ENCODE results near the gene DMXL1.

GRCh38 chr5:119054101-119054500, 16.8 kb upstream of the DMXL1 start:
- no peak for TF ChIP-seq MYC (IDR thresholded peaks at IDR 0.05; ENCODE audit: low read depth, low read length)
- TF ChIP-seq, protein P1, sequence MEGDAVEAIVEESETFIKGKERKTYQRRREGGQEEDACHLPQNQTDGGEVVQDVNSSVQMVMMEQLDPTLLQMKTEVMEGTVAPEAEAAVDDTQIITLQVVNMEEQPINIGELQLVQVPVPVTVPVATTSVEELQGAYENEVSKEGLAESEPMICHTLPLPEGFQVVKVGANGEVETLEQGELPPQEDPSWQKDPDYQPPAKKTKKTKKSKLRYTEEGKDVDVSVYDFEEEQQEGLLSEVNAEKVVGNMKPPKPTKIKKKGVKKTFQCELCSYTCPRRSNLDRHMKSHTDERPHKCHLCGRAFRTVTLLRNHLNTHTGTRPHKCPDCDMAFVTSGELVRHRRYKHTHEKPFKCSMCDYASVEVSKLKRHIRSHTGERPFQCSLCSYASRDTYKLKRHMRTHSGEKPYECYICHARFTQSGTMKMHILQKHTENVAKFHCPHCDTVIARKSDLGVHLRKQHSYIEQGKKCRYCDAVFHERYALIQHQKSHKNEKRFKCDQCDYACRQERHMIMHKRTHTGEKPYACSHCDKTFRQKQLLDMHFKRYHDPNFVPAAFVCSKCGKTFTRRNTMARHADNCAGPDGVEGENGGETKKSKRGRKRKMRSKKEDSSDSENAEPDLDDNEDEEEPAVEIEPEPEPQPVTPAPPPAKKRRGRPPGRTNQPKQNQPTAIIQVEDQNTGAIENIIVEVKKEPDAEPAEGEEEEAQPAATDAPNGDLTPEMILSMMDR (IDR thresholded peaks at IDR 0.05; ENCODE audit: low read depth, low read length): no peak
- TF ChIP-seq POLR2A (IDR thresholded peaks at IDR 0.05; ENCODE audit: extremely low read depth, insufficient read length): no peak

Measured in NB4 (cell line).